ENCODE results near the gene ATP2A2. TPM values are rescaled to one million over a fixed set of nuclear protein-coding genes. Genes with fewer than 3 reads are reported as not detected.

The ATP2A2 gene
- total RNA-seq, 1 donor: 139 TPM

DNA sequence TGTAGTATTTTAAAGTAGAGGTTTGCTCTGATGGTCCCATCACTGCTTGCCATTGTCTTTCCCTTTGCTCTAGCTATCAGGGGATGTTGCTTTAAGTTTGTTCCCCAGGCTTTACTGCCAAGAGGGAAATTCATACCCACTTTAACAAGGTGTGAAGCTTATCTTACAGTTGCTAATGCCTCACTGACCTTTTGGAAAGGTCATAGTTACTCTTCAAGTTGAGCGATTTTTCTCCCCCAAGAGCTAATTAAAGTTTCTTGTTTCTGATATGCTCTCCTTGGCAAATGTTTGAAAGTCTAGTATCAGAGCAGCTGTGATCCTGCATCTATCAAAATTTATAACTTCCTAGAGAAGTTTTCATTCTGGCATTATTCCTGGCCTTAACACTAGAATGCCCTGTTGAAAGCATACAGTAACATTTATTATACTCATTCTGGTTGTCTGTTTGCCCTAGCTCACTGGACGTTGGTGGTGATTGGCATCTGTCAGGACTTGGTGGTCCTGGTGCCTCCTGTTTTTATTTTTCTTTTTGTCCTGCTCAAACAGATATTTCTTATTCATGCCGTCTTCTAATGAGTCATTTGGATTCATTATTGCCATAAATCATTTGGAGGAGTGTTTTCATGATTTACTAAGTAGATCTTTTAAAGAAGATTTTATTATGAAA, 8.1 kb downstream of the ATP2A2 start:
- no peak overlapping the region for H3K4me3 ChIP-seq (ENCODE audit: low read depth, low read length)
- TF ChIP-seq, protein P1, sequence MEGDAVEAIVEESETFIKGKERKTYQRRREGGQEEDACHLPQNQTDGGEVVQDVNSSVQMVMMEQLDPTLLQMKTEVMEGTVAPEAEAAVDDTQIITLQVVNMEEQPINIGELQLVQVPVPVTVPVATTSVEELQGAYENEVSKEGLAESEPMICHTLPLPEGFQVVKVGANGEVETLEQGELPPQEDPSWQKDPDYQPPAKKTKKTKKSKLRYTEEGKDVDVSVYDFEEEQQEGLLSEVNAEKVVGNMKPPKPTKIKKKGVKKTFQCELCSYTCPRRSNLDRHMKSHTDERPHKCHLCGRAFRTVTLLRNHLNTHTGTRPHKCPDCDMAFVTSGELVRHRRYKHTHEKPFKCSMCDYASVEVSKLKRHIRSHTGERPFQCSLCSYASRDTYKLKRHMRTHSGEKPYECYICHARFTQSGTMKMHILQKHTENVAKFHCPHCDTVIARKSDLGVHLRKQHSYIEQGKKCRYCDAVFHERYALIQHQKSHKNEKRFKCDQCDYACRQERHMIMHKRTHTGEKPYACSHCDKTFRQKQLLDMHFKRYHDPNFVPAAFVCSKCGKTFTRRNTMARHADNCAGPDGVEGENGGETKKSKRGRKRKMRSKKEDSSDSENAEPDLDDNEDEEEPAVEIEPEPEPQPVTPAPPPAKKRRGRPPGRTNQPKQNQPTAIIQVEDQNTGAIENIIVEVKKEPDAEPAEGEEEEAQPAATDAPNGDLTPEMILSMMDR (IDR thresholded peaks at IDR 0.05; ENCODE audit: insufficient read depth, low read length): no peak

DNA sequence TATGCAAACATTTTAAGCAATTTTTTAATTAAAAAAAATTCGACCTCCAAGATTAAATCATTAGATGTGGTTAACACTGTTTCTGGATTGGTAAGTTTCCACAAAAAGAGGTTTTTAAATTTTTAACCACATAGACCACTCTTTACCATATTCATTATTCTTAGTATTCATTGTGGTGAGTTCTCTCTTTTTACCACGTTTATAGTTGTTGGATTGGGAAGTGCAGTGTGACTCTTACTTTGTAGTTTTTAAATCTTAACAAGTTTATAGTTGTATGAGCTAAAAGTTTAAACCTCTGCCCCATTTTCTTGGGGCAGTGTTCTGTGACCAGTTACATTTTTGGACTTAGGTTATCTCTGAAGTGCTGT, 8.6 kb downstream of the ATP2A2 start:
- H3K4me3 ChIP-seq (ENCODE audit: low read depth, low read length): no peak overlapping the region
- no peak for DNase-seq (ENCODE audit: low read depth)
- TF ChIP-seq, protein P1 (IDR thresholded peaks at IDR 0.05; ENCODE audit: insufficient read depth, low read length): no peak

More for the DNA sequence above, 8.1 kb downstream of the ATP2A2 start:
- no peak for DNase-seq (ENCODE audit: low read depth)

DNA sequence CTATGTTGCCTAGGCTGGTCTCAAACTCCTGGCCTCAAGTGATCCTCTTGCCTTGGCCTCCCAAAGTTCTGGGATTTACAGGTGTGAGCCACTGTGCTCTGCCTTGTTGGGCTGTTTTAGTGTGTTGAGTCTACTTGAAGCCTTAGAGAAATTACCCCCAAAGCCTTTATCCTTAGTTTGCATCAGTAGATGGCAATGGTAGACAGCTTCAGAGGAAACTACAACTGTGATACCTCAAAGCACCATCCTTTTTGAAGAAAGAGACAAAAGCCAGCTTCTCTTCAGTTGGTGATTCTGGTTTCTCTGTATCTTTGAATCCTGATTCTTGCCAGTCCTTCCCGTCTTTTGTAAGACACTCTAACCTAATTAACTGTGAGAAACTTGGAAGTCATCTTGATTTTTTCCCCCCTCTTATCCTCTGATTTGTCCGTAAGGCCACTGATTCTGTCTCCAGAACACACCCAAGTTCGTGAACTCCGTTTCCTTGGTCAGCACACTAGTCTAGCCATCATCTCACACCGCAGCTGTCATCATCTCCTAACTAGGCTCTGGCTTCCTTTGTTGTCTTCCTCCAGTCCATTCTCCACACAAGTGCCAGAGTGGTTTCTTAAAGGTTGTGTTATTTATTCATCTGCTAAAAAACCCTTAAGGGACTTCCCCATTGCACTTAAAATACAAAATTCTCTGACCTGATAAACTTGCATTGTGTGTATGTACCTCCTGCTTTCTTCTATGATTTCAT, 20.2 kb downstream of the ATP2A2 start:
- TF ChIP-seq, protein P1 (IDR thresholded peaks at IDR 0.05; ENCODE audit: insufficient read depth, low read length): no peak
- DNase-seq (ENCODE audit: low read depth): peak; percentile 57
- H3K4me3 ChIP-seq (ENCODE audit: low read depth, low read length): no peak overlapping the region

DNA sequence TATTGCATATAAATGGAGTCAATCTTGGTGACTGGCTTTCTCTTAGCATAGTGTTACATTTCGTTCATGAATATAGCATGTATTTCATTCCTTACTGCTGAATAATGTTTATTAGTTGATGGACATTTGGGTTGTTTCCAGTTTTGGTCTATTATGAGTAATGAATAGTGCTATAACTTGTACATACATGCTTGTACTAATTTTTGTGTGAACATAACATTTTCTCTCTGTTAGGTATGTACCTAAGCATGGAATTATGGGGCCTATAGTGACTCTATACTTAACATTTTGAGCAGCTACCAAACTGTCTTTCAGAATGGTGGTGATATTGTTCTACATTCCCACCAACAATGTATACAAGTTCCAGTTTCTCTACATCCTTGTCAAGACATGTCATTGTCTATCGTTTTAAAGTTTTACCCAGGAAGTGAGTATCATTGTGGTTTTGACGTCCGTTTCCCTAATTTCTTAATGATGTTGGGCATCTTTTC, 23.1 kb downstream of the ATP2A2 start:
- TF ChIP-seq, protein P1 (IDR thresholded peaks at IDR 0.05; ENCODE audit: insufficient read depth, low read length): no peak
- peak; percentile 60 for DNase-seq (ENCODE audit: low read depth)
- no peak overlapping the region for H3K4me3 ChIP-seq (ENCODE audit: low read depth, low read length)

DNA sequence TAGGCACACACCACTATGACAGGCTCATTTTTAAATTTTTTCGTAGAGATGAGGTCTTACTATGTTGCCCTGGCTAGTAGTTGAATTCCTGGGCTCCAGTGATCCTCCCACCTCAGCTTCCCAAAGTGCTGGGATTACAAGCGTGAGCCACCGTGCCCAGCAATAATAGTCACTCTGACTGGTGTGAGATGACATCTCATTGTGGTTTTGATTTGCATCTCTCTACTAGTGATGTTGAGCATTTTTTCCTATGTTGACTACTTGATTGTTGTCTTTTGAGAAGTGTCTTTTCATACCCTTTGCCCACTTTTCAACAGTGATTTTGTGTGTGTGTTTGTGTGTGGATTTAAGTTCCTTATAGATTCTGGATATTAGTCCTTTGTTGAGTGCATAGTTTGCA, 26.3 kb downstream of the ATP2A2 start:
- H3K4me3 ChIP-seq (ENCODE audit: low read depth, low read length): no peak overlapping the region
- TF ChIP-seq, protein P1 (IDR thresholded peaks at IDR 0.05; ENCODE audit: insufficient read depth, low read length): no peak
- DNase-seq (ENCODE audit: low read depth): no peak

DNA sequence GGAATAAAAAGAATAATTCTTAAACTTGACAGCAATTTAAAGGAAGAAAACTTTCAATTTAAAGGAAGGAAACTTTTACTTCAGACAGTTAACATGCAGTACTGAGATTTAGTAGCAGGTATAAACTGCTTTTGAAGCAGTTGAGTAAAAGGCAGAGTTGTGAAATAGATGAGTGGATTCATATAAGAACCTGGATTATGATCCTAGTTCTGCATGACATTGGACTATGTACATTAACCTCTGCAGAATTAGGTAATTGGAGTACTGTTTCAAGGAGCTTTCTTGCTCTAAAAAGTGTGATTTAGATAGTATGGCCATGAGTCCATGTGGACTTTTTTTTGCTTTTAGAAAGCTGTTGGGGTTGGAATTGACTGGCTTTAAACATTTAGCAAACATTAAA, 29.7 kb downstream of the ATP2A2 start:
- TF ChIP-seq, protein P1 (IDR thresholded peaks at IDR 0.05; ENCODE audit: insufficient read depth, low read length): no peak
- DNase-seq (ENCODE audit: low read depth): no peak

More for the DNA sequence above, 29.7 kb downstream of the ATP2A2 start:
- H3K4me3 ChIP-seq (ENCODE audit: low read depth, low read length): no peak overlapping the region
